HepG2 (cell line): ENCODE measurements around the gene ZFHX3. TPM values are rescaled to one million over a fixed set of nuclear protein-coding genes. Genes with fewer than 3 reads are reported as not detected.

Experiments
- ATAC-seq: fragments of 200-7000 bp; cut with Tn5 transposase; 3 replicates; pipeline ENCODE4 v1.9.1; 2020; ENCODE audit warnings: mild to moderate bottlenecking, moderate library complexity
- BruUV-seq: library from RNA; stranded (reverse); fragments of 400-500 nt; replicated peaks from 2 replicates; lab custom pipeline; 2021; lab: Mats Ljungman, UMichigan
- CTCF ChIA-PET: fragments of 300-600 bp; formaldehyde crosslinking; extraction: SDS; loops from one replicate; lab custom pipeline; 2021; ENCODE audit warnings: low total read pairs, inconsistent platforms, low intra/inter-chr PET ratio; lab: Yijun Ruan, JAX
- POLR2A ChIA-PET: fragments of 350-600 bp; sonication (Branson Sonifier 250); formaldehyde crosslinking; loops from one replicate; lab custom pipeline; 2020; ENCODE audit warnings: antibody characterized with exemption, inconsistent platforms; lab: Yijun Ruan, JAX
- DNase-seq: peaks from one replicate; pipeline ENCODE4 v3.0.0-alpha.2; 2015; ENCODE audit warnings: low spot score
- FAIRE-seq: peaks from 3 replicates; lab custom pipeline; 2011; peaks lifted over from hg19 to GRCh38; lab: Jason Lieb, UNC
- H2AFZ ChIP-seq: one replicate; pipeline ENCODE4 v1.6.1; 2011; ENCODE audit warnings: low read length, inconsistent platforms
- H3K27ac ChIP-seq: fragments of 300-600 bp; 3 replicates; pipeline ENCODE4 v1.8.0; 2011; ENCODE audit warnings: mixed run types, mild to moderate bottlenecking, mixed read lengths, low read length, inconsistent platforms; ENCODE audit not compliant: insufficient read depth; ENCODE audit errors: extremely low read length
- H3K27me3 ChIP-seq, 2 experiments: fragments of 200-600 bp in 1 of 2; 2 replicates in 1 of 2; 3 replicates in 1 of 2; pipeline versions ENCODE4 v1.6.0 to v1.8.0; 2011; ENCODE audit warnings: low read length in 2 of 2, mild to moderate bottlenecking in 2 of 2, moderate library complexity in 2 of 2, inconsistent platforms in 1 of 2; ENCODE audit not compliant: insufficient read depth in 2 of 2, control insufficient read depth in 1 of 2
- H3K36me3 ChIP-seq, 2 experiments: fragments of 200-600 bp in 1 of 2; replicated peaks in 1 of 2; 2 replicates in 1 of 2; 3 replicates in 1 of 2; pipeline versions ENCODE4 v1.5.1 to v1.8.0; 2011; ENCODE audit warnings: low read length in 2 of 2, inconsistent platforms in 1 of 2; ENCODE audit not compliant: insufficient read depth in 2 of 2, control insufficient read depth in 1 of 2
- H3K4me1 ChIP-seq: 2 replicates; pipeline ENCODE4 v1.5.1; 2012; ENCODE audit warnings: low read length, inconsistent platforms; ENCODE audit not compliant: insufficient read depth
- H3K4me2 ChIP-seq: 2 replicates; pipeline ENCODE4 v1.6.0; 2011; ENCODE audit warnings: low read depth, low read length, inconsistent platforms
- H3K4me3 ChIP-seq, 3 experiments: fragments of 200-600 bp in 1 of 3; sonication (generic), shearing (Covaris generic) in 1 of 3; replicated peaks in 1 of 3; 2 replicates each; pipeline ENCODE4 v1.5.1; 2011 to 2016; ENCODE audit warnings: low read length in 3 of 3, inconsistent platforms in 2 of 3, low read depth in 2 of 3, mild to moderate bottlenecking in 2 of 3, control low read depth in 1 of 3, mixed read lengths in 1 of 3; ENCODE audit not compliant: insufficient read depth in 1 of 3
- H3K79me2 ChIP-seq: one replicate; pipeline ENCODE4 v1.6.1; 2011; ENCODE audit warnings: low read length, inconsistent platforms; ENCODE audit not compliant: insufficient read depth
- H3K9ac ChIP-seq: 2 replicates; pipeline ENCODE4 v1.6.0; 2011; ENCODE audit warnings: mild to moderate bottlenecking, low read depth, low read length, inconsistent platforms; ENCODE audit not compliant: insufficient read depth
- H3K9me3 ChIP-seq: 2 replicates; pipeline ENCODE4 v1.5.1; 2012; ENCODE audit warnings: mild to moderate bottlenecking, low read length
- H4K20me1 ChIP-seq: 2 replicates; pipeline ENCODE4 v1.6.0; 2011; ENCODE audit warnings: inconsistent platforms, mild to moderate bottlenecking, low read length, moderate library complexity; ENCODE audit not compliant: insufficient read depth
- ATF7-NPFF ChIP-seq: sonication (generic); formaldehyde crosslinking; IDR thresholded peaks from 2 replicates; pipeline ENCODE4 v1.8.1; 2023; ENCODE audit warnings: mild to moderate bottlenecking, low read depth, missing genetic modification reagents, moderate library complexity
- BHLHE40 ChIP-seq: IDR thresholded peaks from 2 replicates; pipeline ENCODE4 v1.6.1; 2011; ENCODE audit warnings: low read length, improper control_type of control experiment
- FOXC1 ChIP-seq: sonication (generic); formaldehyde crosslinking; IDR thresholded peaks from 2 replicates; pipeline ENCODE4 v1.8.0; 2022; ENCODE audit warnings: mild to moderate bottlenecking, missing genetic modification reagents, borderline replicate concordance
- HHEX ChIP-seq: IDR thresholded peaks from 2 replicates; pipeline ENCODE4 v1.6.1; 2016; ENCODE audit warnings: control low read depth
- KLF6 ChIP-seq: IDR thresholded peaks from 2 replicates; pipeline ENCODE4 v1.8.0; 2016; ENCODE audit warnings: missing biosample characterization, missing genetic modification reagents
- RCOR2 ChIP-seq: IDR thresholded peaks from 2 replicates; pipeline ENCODE4 v1.6.1; 2016; ENCODE audit warnings: missing biosample characterization, missing genetic modification reagents
- SALL1 ChIP-seq: sonication (generic); formaldehyde crosslinking; IDR thresholded peaks from 2 replicates; pipeline ENCODE4 v1.8.0; 2022; ENCODE audit warnings: mild to moderate bottlenecking, missing genetic modification reagents
- SKI ChIP-seq: fragments of 450-650 bp; IDR thresholded peaks from one replicate; pipeline ENCODE4 v1.6.1; 2018; ENCODE audit warnings: mild to moderate bottlenecking; ENCODE audit not compliant: partially characterized antibody
- TFE3 ChIP-seq: IDR thresholded peaks from 2 replicates; pipeline ENCODE4 v1.6.1; 2016
- ZFX ChIP-seq: sonication (generic); formaldehyde crosslinking; IDR thresholded peaks from 2 replicates; pipeline ENCODE4 v1.4.0; 2020; ENCODE audit warnings: mild to moderate bottlenecking, low read depth, missing genetic modification reagents, moderate library complexity
- ZMYM2 ChIP-seq: sonication (generic); formaldehyde crosslinking; IDR thresholded peaks from 2 replicates; pipeline ENCODE4 v1.8.0; 2022; ENCODE audit warnings: mild to moderate bottlenecking, missing genetic modification reagents
- ZNF225 ChIP-seq: sonication (generic); formaldehyde crosslinking; IDR thresholded peaks from 2 replicates; pipeline ENCODE4 v1.4.0; 2020; ENCODE audit warnings: mild to moderate bottlenecking, missing genetic modification reagents
- ZNF230 ChIP-seq: sonication (generic); formaldehyde crosslinking; IDR thresholded peaks from 2 replicates; pipeline ENCODE4 v1.4.0; 2020; ENCODE audit warnings: mild to moderate bottlenecking, missing genetic modification reagents
- ZNF276 ChIP-seq: sonication (generic); formaldehyde crosslinking; IDR thresholded peaks from 2 replicates; pipeline ENCODE4 v1.4.0; 2020; ENCODE audit warnings: mild to moderate bottlenecking, low read depth, missing genetic modification reagents
- ZNF674 ChIP-seq: sonication (generic); formaldehyde crosslinking; IDR thresholded peaks from 2 replicates; pipeline ENCODE4 v1.5.0; 2020; ENCODE audit warnings: low read depth, mild to moderate bottlenecking, missing genetic modification reagents
- ZNF691 ChIP-seq: sonication (generic); formaldehyde crosslinking; IDR thresholded peaks from 2 replicates; pipeline ENCODE4 v1.4.0; 2020; ENCODE audit warnings: missing genetic modification reagents, low read depth, mild to moderate bottlenecking, borderline replicate concordance
- ZNF770 ChIP-seq: sonication (generic); formaldehyde crosslinking; IDR thresholded peaks from 2 replicates; pipeline ENCODE4 v1.5.0; 2020; ENCODE audit warnings: mild to moderate bottlenecking, missing genetic modification reagents
- WGBS: methylation state at CpG from one replicate; pipeline ENCODE4 v1.1.6; 2017; ENCODE audit warnings: low lambda C conversion rate; 5-methylcytosine and 5-hydroxymethylcytosine counted together
- in situ Hi-C: cut with HindIII; loops from 2 replicates; pipeline ENCODE4 v1.10.0; 2017; ENCODE audit warnings: low pct_unique_long_range_greater_than_20kb; ENCODE audit not compliant: extremely low pct_ligation_motif_present
- intact Hi-C: fragments of 100-400 bp; cut with micrococcal nuclease; formaldehyde crosslinking; loops from one replicate; pipeline ENCODE4 v1.10.0; 2022; ENCODE audit not compliant: unreplicated experiment
- polyA plus RNA-seq, 8 experiments: library from polyadenylated mRNA; depleted of rRNA in 3 of 8; stranded (reverse) in 7 of 8; unstranded in 1 of 8; fragments of >200 nt; fragmentation: Illumina TruSeq in 4 of 8; extraction: Trizol in 4 of 8; gene quantifications; 2 replicates each; pipeline versions ENCODE4 v1.2.1 to v1.2.3, GENCODE V29; 2011 to 2016; ENCODE audit warnings: low read depth in 4 of 8, missing spikeins in 1 of 8, mixed read lengths in 1 of 8; ENCODE audit not compliant: insufficient read depth in 1 of 8
- total RNA-seq, 5 experiments: library from RNA; depleted of rRNA; stranded (reverse); fragments of >200 nt; fragmentation: Illumina TruSeq; extraction: Trizol; gene quantifications; 2 replicates each; pipeline ENCODE4 v1.2.3, GENCODE V29; 2016; ENCODE audit warnings: low read depth in 1 of 5

The ZFHX3 gene
- total and polyA plus RNA-seq, 2 of the 13 experiments (the other 11 are each of a cell fraction or from before 2014, with no cell fraction given): 5.0 to 6.0 TPM

- intact Hi-C loops (no loop called here), in situ Hi-C loops (no loop called here)
- FAIRE-seq: peak; percentile 69
- Histone ChIP-seq H4K20me1 (peaks cover 31% of the 10 kb centered on the region), H3K9ac (no peak overlapping the region), H3K79me2 (peaks cover 95% of the 10 kb centered on the region), H3K9me3 (no peaks in the 10 kb centered on the region), H3K4me1 (peaks cover 94% of the 10 kb centered on the region), H3K4me3 (no peak overlapping the region), H3K27ac (peak overlapping the region; percentile 35), H3K4me2 (peak overlapping the region; percentile 5; the same call in 1 of the 2 replicates), H2AFZ (no peak overlapping the region), H3K27me3 (no peaks in the 10 kb centered on the region), H3K36me3 (peaks cover under 1 to 3% of the 10 kb centered on the region in 2 experiments; a peak in 2 of 5 replicates)
- 70% methylated on average over 22 of the region's 22 CpGs for WGBS
- CTCF ChIA-PET: no interaction called here
- peak; percentile 19; the same call in 2 of the 3 replicates for ATAC-seq
- no TSS peak for BruUV-seq
- POLR2A ChIA-PET: interaction anchor here (0.6 to 1.8 kb wide), 8 partner anchors 8 to 147 kb away, joined by 3 to 13 read pairs (median 4); partner anchors contain the start of gene ZFHX3
- peak; percentile 77 for DNase-seq
- TF ChIP-seq BHLHE40 (peak; percentile 98), ZNF230 (CRISPR knock-in tag) (0 out of 2 replicates have a peak, but pooled peaks have one; percentile 35), SKI (peak; percentile 52), ZNF276 (peak; percentile 66; the same call in 1 of the 2 replicates), ZNF674 (CRISPR knock-in tag) (no peak), ZNF770 (0 out of 2 replicates have a peak, but pooled peaks have one; percentile 20), HHEX (CRISPR knock-in tag) (peak; percentile 77), ZFX (CRISPR knock-in tag) (peak; percentile 38), RCOR2 (no peak), ZNF225 (CRISPR knock-in tag) (no peak), TFE3 (CRISPR knock-in tag) (peak; percentile 48; the same call in 1 of the 2 replicates), SALL1 (CRISPR knock-in tag) (peak; percentile 85), FOXC1 (CRISPR knock-in tag) (0 out of 2 replicates have a peak, but pooled peaks have one; percentile 46), ATF7-NPFF (CRISPR knock-in tag) (peak; percentile 62; the same call in 1 of the 2 replicates), ZMYM2 (CRISPR knock-in tag) (0 out of 2 replicates have a peak, but pooled peaks have one; percentile 30), ZNF691 (CRISPR knock-in tag) (0 out of 2 replicates have a peak, but pooled peaks have one; percentile 37), KLF6 (CRISPR knock-in tag) (peak; percentile 69; the same call in 1 of the 2 replicates)
Observed at GRCh38 chr16:73023752-73024570, 24.0 kb downstream of the ZFHX3 start.
